Measurements from ENCODE around the gene EXOC4.
A peak's percentile ranks its signal among the peaks of the same experiment; 100 is the strongest.

Gene EXOC4

GRCh38 chr7:133829336-133829897 lies 576.5 kb downstream of the EXOC4 start:
- no peak for DNase-seq (ENCODE audit: low read depth)

- DNase-seq (ENCODE audit: low read depth): no peak
These were observed 577.2 kb downstream of the EXOC4 start for GRCh38 chr7:133830081-133830480.

- no peak for DNase-seq (ENCODE audit: low read depth)
These were observed 583.8 kb downstream of the EXOC4 start for GRCh38 chr7:133836666-133837065.

GRCh38 chr7:133837224-133837623 lies 584.3 kb downstream of the EXOC4 start:
- DNase-seq (ENCODE audit: low read depth): no peak

DNA sequence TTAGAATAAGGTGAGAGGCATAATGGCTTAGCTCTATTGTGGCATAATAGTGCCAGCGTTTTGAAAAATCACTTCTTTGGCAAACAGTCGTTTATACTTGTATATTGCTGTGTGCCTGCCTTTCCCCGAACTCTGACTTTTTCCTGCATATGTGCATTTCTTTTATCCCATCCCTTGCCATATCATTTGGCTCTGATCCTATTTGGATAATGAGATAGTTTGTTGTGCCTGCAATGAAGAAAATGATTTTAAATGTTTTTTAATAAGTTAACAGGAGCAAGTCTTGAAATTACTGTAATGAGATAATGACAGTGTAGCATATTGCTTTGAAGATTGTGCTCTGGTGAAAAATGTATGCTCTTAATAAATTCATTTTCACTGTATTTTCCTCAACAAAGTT lies 586.2 kb downstream of the EXOC4 start:
- no peak for DNase-seq (ENCODE audit: low read depth)

- no peak for DNase-seq (ENCODE audit: low read depth)
These were observed 590.5 kb downstream of the EXOC4 start for GRCh38 chr7:133843341-133843740.

- DNase-seq (ENCODE audit: low read depth): no peak
These were observed 592.1 kb downstream of the EXOC4 start for GRCh38 chr7:133845005-133845404.

DNA sequence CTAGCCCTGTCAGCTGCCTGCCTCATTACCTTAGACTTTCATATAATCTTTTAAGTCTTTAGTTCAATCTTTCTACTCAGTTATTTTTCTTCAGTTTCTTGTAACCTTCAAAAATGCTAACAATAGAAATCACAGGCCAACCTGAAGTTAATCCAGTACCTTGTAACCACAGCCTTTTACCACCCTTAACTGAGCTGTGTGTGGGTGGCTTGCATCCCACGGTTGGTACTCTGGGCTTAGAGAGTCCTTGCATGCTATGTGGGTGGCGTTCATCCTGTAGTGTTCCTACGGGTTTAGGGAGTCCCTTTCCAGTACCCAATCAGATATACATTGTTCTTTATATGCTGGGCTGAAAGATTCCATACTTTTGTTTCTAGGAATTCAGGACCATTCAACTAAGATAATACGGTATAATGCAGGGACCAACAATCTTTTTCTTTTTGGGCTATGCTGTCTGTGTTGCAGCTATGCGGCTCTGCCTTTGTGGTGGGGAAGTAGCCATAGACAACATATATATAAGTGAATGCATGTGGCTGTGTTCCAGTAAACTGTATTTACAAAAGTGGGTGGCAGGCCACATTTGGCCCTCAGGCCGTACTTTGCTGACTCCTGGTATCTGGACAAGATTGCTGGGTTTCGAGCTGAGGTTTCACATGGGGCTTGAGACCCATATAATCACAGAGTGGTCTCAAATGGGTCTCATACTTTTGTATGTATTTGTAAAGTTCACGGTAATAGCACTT lies 593.5 kb downstream of the EXOC4 start:
- DNase-seq (ENCODE audit: low read depth): no peak

GRCh38 chr7:133850497-133851280 lies 597.8 kb downstream of the EXOC4 start:
- no peak for DNase-seq (ENCODE audit: low read depth)

- DNase-seq (ENCODE audit: low read depth): no peak
These were observed 598.5 kb downstream of the EXOC4 start for GRCh38 chr7:133851411-133851810.

- peak; percentile 61 for DNase-seq (ENCODE audit: low read depth)
These were observed 600.9 kb downstream of the EXOC4 start for GRCh38 chr7:133853706-133854276.

- DNase-seq (ENCODE audit: low read depth): peak; percentile 25
These were observed 601.9 kb downstream of the EXOC4 start for GRCh38 chr7:133854739-133855138.

- no peak for DNase-seq (ENCODE audit: low read depth)
These were observed 604.7 kb downstream of the EXOC4 start for GRCh38 chr7:133857376-133858119.

DNA sequence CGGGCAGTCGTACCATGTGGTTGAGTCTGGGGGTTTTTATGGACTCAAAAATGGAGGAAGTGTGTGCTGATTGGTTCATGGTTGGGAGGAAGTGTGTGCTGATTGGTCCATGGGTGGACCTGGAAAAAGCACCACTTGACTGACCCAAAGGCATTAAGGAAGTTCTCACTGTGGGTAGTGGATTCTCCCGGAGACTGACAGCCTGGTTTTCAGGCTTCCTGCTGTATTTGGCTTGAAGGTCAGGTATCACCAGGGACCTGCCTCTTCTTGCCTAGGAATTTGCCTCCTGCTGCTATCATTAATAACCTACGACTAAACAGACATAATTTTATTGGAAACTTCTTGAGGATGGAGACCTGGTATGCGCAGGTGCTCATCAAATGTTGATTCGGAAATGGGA lies 605.4 kb downstream of the EXOC4 start:
- no peak for DNase-seq (ENCODE audit: low read depth)

DNA sequence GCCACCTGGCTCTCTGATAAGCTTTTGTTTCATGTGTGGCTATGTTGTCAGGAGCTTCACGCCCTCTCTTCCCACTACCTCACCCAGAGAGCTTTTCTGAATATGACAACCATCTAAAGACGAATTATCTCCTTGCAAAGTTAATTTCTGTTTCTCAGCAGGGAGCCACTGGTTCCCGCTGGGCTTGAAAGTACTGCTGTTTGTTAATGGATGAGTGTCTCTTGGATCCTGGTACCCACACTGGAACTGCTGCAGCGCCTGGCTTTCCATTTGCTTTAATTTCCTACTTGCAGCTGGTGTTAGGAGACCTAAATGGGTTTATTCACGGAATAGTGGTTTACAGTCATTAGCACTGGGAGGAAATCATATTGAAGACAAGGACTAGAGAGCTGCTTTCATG lies 606.4 kb downstream of the EXOC4 start:
- DNase-seq (ENCODE audit: low read depth): no peak

- DNase-seq (ENCODE audit: low read depth): no peak
These were observed 607.1 kb downstream of the EXOC4 start for GRCh38 chr7:133859871-133860450.

DNA sequence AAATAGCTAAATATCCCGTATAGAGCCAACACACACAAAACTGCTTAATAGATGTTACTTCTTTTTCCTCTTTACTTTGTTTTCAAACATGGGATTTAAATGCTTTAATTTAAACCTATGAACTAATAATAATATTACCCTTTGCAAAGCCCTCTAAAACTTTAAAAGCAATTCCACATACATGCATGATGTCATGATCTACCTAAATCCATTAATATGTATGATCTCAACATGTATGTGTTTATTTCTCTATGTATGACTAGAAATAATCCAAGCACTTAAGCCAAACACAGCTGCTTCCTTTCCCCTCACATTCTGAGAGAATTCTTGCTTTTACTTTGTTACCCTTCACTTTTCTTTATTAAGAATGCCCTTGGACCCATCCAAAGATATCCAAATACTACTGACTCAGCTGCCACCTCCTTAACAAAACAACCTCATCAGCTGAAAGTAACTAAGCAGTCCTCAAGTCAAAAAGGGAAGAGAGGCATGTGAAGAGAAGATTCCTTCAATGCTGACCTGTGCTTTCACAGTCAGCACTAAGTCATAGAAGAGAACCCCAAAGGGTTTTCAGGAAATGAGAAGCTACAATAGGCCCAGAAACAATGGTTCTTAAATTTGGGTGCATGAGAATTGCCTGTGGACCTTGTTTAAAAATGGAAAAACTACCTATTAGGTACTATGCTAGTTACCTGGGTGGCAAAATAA lies 607.9 kb downstream of the EXOC4 start:
- DNase-seq (ENCODE audit: low read depth): no peak

DNA sequence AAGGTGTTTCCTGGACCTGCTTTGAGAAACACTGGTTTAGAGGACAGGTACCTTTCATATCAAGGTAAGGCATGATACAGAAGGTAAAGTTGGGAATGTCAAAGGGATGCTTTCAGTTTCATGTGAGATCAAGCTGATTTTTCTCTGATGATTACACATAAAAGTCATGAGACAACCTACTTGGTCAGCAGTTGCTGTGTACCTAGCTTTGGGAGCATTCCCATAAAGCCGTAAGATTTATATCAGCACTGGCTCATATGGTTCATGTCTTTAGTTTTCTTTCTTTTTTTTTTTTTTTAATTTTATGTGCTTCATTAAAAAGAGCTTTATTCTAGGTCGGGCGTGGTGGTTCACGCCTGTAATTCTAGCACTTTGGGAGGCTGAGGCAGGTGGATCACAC lies 609.0 kb downstream of the EXOC4 start:
- DNase-seq (ENCODE audit: low read depth): no peak

DNA sequence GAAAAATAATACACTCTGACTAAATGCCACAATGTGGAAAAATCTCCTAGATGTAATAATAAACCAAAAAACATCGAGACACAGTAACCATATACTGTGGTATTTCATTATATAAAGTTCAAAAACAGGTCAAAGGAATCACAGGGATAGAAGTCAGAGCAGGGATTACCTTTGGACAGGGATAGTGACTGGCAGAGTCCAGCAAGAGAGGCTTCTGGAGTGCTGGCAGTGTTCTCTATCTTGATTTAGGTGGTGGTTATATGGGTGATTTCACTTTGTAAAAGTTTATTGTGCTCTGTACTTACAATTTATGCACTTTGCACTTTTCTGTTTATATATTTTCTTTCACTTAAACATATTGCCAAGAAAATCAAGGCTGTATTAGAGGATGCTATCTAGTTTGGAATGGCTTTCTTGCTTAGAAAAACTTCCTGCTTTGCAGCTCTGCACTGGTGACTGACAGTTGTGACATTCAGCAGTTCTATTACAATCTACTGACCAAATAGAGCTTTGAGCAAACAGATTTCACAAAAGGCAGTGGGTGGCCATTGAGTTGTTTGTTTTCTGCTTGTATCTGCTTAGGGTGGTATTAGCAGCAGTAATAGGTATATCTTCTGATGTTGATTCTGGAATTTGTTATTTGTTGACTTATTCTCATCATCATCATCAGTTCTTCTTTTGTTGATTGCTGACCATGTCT lies 610.6 kb downstream of the EXOC4 start:
- DNase-seq (ENCODE audit: low read depth): no peak

GRCh38 chr7:133869556-133869955 lies 616.7 kb downstream of the EXOC4 start:
- DNase-seq (ENCODE audit: low read depth): no peak
